ENCODE measurements around the gene TENT5C. TPM values are rescaled to one million over a fixed set of nuclear protein-coding genes. Genes with fewer than 3 reads are reported as not detected.

TENT5C gene
- total and polyA plus RNA-seq, 2 of the 8 experiments (the other 6 are each of a cell fraction or from before 2014, with no cell fraction given) = 0.38 to 0.99 TPM

DNA sequence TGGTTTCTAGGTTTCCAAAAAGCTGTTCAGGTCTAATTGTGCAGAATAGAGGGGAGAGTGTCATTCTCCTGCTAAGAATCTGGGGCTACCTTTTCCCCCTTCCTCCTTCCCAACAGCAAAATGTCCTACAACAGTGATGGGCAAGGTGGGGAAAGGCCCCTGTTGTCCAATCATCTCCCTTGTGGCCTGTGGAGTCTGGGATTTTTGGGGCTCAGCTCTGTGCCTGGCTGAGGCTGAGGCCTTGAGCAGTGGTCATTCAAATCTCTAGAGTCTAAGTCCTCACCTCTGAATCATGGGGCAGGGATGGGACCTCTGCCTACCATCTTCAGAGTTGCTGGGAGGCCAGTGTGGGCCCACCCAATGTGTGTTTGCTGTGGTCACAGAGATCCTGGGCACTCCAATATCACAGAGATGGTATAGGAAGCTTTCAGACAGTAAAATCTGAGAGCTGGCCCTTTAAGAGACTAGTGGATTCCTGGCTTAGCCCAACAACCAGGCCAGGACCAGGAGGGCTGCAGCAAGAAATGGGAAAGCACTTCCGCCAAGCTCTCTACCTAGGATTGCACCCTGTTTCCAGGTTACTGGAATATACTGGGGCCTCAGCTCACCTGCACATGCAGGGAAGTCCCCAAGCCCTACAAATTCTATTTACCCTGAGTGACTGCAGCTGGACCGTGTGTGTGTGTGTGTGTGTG, 28.5 kb upstream of the TENT5C start:
- H4K91ac ChIP-seq (replicated peaks; ENCODE audit: insufficient read length, low read length) = no peak overlapping the region
- no peak overlapping the region for H3K4me2 ChIP-seq (ENCODE audit: insufficient read depth in 1 of 2, low read depth in 2 of 2, low read length in 2 of 2)
- H3K79me1 ChIP-seq (ENCODE audit: low read depth, low read length) = no peaks in the 10 kb centered on the region
- no peak overlapping the region for H4K8ac ChIP-seq (ENCODE audit: extremely low read depth, insufficient read depth, low read length)
- H3K56ac ChIP-seq (replicated peaks; ENCODE audit: insufficient read length, low read depth, low read length) = no peak overlapping the region
- H3K9me3 ChIP-seq (ENCODE audit: insufficient read depth in 2 of 2, low read depth in 1 of 2, low read length in 1 of 2) = no peaks in the 10 kb centered on the region
- no peak overlapping the region for H3K14ac ChIP-seq (ENCODE audit: insufficient read length)
- H4K20me1 ChIP-seq (replicated peaks in 1 of 2; ENCODE audit: control insufficient read depth in 1 of 2, insufficient read depth in 2 of 2, low read length in 2 of 2) = no peaks in the 10 kb centered on the region
- FAIRE-seq = no peak
- POLR2A ChIA-PET (ENCODE audit: partially characterized antibody) = interaction anchor here (1.0 kb wide), 1 partner anchor 29 kb away, joined by 3 read pairs; no protein-coding TSS in a partner anchor
- 70% methylated on average over 2 of the region's 2 CpGs; no CpG with 5 or more reads in 1 of the 2 experiments for whole genome bisulfite sequencing, 2 experiments (ENCODE audit: extremely low coverage in 1 of 2, insufficient coverage in 1 of 2, insufficient read length in 1 of 2, insufficient replicate concordance in 2 of 2, low coverage in 1 of 2, low lambda C conversion rate in 2 of 2, missing lambda C conversion rate in 1 of 2)
- no peak overlapping the region for H3K4me3 ChIP-seq (ENCODE audit: extremely low read depth in 1 of 4, insufficient read depth in 2 of 4, low read depth in 3 of 4, low read length in 4 of 4)
- no peaks in the 10 kb centered on the region for H3K36me3 ChIP-seq (ENCODE audit: control insufficient read depth in 2 of 4, insufficient read depth in 4 of 4, low read length in 3 of 4)
- TF ChIP-seq GTF2F1 (IDR thresholded peaks at IDR 0.05; ENCODE audit: borderline replicate concordance, low read depth, low read length) = no peak
- H2AFZ ChIP-seq (ENCODE audit: low read length) = no peak overlapping the region
- no peak overlapping the region for H2BK12ac ChIP-seq (ENCODE audit: low read depth, low read length)
- H3K27me3 ChIP-seq (replicated peaks in 1 of 4; ENCODE audit: control insufficient read depth in 3 of 4, extremely low read depth in 1 of 4, insufficient read depth in 3 of 4, low read length in 3 of 4) = no peaks in the 10 kb centered on the region
- no peak overlapping the region for H3K27ac ChIP-seq (ENCODE audit: low read depth, low read length)
- CTCF ChIA-PET (ENCODE audit: partially characterized antibody) = interaction anchor here (0.6 to 5.0 kb wide), 7 partner anchors 13 to 1344 kb away, joined by 3 to 25 read pairs (median 3); no protein-coding TSS in a partner anchor
- no peak overlapping the region for H3K18ac ChIP-seq (ENCODE audit: extremely low read depth, low read length)
- no peak overlapping the region for H3K4ac ChIP-seq (replicated peaks; ENCODE audit: insufficient read length, low read depth, low read length)
- no peak overlapping the region for H2BK5ac ChIP-seq (ENCODE audit: low read depth, low read length)
- DNase-seq (ENCODE audit: low read depth in 1 of 2, low spot score in 2 of 2) = no peak
- H3K9ac ChIP-seq (replicated peaks in 1 of 4; ENCODE audit: extremely low read depth in 1 of 4, low read depth in 3 of 4, low read length in 3 of 4) = no peak overlapping the region
- no peaks in the 10 kb centered on the region; the same call in 1 of the 2 replicates for H3K23me2 ChIP-seq (ENCODE audit: low read depth, low read length)
- no peak overlapping the region for H2BK20ac ChIP-seq (ENCODE audit: low read length)
- no peak overlapping the region for H2AK5ac ChIP-seq (ENCODE audit: low read depth, low read length)
- no peak overlapping the region for H2BK120ac ChIP-seq (replicated peaks; ENCODE audit: low read depth, low read length)
- no peaks in the 10 kb centered on the region for H3K79me2 ChIP-seq (ENCODE audit: control insufficient read depth in 1 of 2, insufficient read depth in 2 of 2, low read length in 2 of 2)
- no peak overlapping the region for H4K5ac ChIP-seq (ENCODE audit: insufficient read length, low read depth, low read length)
- peaks cover 0 to 5% (median 1%) of the 10 kb centered on the region in 4 experiments; a peak in 1 of 7 replicates for H3K4me1 ChIP-seq (replicated peaks in 1 of 4; ENCODE audit: control insufficient read depth in 3 of 4, insufficient read depth in 4 of 4, low read length in 3 of 4)
- no peak overlapping the region for H2BK15ac ChIP-seq (ENCODE audit: low read length)
- no peak overlapping the region for H3K23ac ChIP-seq (ENCODE audit: insufficient read length)
